ENCODE results near the gene FMO3. TPM values are rescaled to one million over a fixed set of nuclear protein-coding genes. Genes with fewer than 3 reads are reported as not detected.

FMO3 gene
- total RNA-seq, result 0.64 and 0.86 TPM in 2 replicates

- DNase-seq (ENCODE audit: low read depth), result no peak
- TF ChIP-seq CTCF (IDR thresholded peaks at IDR 0.05; ENCODE audit: insufficient read depth, low read depth, low read length), result no peak
- no peak within 1 kb of the TSS for H3K4me3 ChIP-seq (ENCODE audit: low read depth, low read length)
Measured at GRCh38 chr1:171090604-171091003, at the start of gene FMO3. FMO3 (plus strand) TSS chr1:171090905; CDS start chr1:171092659, 1,754 bp downstream.

GRCh38 chr1:171048014-171048413, 42.7 kb upstream of the FMO3 start:
- DNase-seq (ENCODE audit: low read depth), result no peak
- H3K4me3 ChIP-seq (ENCODE audit: low read depth, low read length), result no peak overlapping the region
- no peak for TF ChIP-seq CTCF (IDR thresholded peaks at IDR 0.05; ENCODE audit: insufficient read depth, low read depth, low read length)

GRCh38 chr1:171052977-171053376, 37.7 kb upstream of the FMO3 start:
- H3K4me3 ChIP-seq (ENCODE audit: low read depth, low read length), result no peak overlapping the region
- TF ChIP-seq CTCF (IDR thresholded peaks at IDR 0.05; ENCODE audit: insufficient read depth, low read depth, low read length), result no peak
- DNase-seq (ENCODE audit: low read depth), result no peak

- TF ChIP-seq CTCF (IDR thresholded peaks at IDR 0.05; ENCODE audit: insufficient read depth, low read depth, low read length), result no peak
- H3K4me3 ChIP-seq (ENCODE audit: low read depth, low read length), result no peak overlapping the region
- DNase-seq (ENCODE audit: low read depth), result no peak
Measured at GRCh38 chr1:171055966-171056643, 34.6 kb upstream of the FMO3 start.

- H3K4me3 ChIP-seq (ENCODE audit: low read depth, low read length), result no peak overlapping the region
- no peak for TF ChIP-seq CTCF (IDR thresholded peaks at IDR 0.05; ENCODE audit: insufficient read depth, low read depth, low read length)
- DNase-seq (ENCODE audit: low read depth), result peak; percentile 64
Measured at GRCh38 chr1:171061425-171062143, 29.1 kb upstream of the FMO3 start.

- TF ChIP-seq CTCF (IDR thresholded peaks at IDR 0.05; ENCODE audit: insufficient read depth, low read depth, low read length), result no peak
- no peak overlapping the region for H3K4me3 ChIP-seq (ENCODE audit: low read depth, low read length)
- DNase-seq (ENCODE audit: low read depth), result no peak
Measured at GRCh38 chr1:171062902-171063301, 27.8 kb upstream of the FMO3 start.
